CD4-positive, alpha-beta T cell treated with Interleukin-17A for 4 hours (primary cell): ENCODE measurements around the gene MRPS7.
"Not testable (repeated sequence)": the region's sequence is repeated elsewhere in the genome, so short reads cannot be mapped to it uniquely, and the experiment has no call there.

Source experiments
- DNase-seq: peaks from one replicate; pipeline ENCODE4 v3.0.0-alpha.2; 2020; ENCODE audit warnings: mixed read lengths

The MRPS7 gene

DNA sequence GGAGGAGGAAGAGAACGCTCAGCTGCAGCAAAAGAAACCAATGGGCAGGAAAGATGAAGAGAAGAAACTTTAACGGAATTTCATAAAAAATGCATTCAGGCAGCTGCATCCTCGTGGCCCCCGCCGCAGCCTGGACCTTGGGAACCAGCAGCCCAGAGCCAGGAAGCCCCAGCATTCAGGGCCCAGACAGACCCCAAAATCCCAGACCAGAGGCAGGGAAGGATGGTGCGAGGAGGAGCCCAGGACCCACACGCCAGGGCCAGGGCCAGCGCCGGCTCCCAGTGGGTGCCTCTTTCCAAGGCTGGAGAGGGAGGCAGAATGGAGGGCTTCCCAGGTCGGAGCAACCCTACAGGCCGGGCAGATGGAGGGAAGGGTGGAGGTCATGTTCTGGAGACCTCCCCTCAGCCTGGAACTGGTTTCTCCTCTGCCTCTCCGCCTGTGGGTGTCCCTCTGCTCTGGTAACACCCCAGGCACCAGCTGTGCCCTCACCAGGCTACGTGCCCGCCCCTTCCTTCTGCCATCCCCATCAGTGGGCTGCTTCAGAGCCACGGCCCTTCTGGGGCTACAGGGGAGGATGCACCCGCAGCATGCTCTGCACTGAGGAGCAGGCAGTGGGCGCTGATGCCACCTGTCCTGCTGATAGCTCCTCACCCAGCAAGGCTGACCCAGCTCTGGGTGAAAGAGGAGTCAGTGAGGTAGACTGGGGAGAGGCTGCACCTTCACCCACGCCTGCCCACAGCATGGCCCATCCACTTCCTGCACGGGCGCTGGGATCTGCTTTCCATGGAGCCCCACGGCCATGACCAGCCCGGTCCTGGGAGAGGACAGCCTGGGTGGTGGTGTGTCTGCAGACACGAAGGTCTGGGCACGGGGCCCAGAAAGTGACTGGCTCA lies 10.5 kb downstream of the MRPS7 start:
- DNase-seq: peak; percentile 7

DNA sequence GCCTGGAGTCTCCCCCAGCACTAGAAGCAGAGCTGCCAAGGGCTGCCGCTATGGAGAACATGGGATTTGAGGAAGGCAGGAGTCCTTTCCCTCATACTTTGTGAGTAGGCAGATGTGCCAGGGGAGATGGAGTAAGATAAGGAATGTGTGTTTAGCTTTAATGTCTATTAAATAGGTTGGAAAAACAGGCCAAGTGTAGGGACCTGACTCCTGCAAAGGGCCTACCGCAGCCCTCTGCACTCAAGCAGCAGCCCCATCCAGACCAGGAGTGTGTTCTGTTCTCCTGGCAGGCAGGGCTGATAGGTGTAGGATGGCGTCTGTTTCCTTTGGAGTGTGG lies 11.1 kb downstream of the MRPS7 start:
- no peak for DNase-seq

DNA sequence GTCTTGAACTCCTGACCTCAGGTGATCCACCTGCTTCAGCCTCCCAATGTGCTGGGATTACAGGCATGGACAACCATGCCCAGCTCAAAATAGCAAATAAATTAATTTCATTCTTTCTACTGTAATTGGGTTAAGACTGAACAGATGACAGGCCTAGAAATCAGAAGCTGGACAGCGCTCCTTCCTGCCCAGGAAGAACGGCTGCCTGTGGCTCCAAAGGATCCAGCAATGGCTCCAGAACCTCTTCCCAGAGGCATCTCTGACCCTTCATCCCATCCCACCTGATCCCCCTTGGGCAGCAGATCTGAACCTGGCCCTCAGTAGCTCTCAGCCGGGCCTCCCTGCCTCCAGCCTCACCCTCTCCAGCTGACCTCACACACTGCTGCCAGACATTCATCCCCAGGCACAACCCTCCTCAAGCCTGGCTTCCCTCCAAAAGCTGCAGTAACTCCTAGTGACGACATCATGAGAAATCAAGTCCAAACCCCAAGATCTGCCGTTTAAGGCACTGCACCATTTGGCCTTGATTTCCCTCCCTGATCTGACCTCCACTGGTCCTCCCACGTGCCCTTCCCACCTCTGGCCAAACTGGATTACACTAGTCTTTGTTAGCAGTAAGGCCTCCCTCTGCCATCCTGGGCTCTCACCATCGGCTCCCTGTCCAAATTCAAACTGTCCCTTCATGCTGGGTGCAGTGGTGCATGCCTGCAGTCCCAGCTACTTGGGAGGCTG lies 12.5 kb downstream of the MRPS7 start:
- DNase-seq: no peak

DNA sequence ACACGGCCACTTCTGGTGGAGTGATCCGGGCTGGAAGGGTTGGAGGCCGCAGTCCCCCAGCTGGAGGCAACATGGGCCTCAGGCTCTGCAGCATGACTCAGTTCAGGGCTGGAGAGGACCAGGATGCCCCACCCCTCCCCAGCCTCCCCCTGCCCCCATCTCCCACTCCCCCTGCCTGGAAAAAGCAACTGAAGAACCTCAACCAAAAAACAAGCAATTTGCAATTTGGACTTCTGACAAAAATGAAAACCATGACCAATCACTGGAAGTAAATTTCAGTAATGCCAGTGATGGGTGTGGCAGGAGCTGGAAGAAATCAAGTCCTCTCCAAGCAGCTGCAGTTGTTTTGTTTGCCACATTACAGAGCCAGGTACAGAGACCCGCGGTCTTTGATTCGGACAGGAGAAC lies 16.0 kb downstream of the MRPS7 start:
- no peak for DNase-seq

DNA sequence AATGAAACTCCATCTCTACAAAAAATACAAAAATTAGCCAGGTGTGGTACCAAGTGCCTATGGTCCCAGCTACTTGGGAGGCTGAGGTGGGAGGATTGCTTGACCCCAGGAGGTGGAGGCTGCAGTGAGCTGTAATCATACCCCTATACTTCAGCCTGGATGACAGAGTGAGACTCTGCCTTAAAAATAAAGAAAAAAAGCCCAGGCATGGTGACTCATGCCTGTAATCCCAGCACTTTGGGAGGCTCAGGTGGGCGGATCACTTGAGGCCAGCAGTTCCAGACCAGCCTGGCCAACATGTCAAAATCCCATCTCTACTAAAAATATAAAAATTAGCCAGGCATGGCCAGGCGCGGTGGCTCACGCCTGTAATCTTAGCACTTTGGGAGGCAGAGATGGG lies 18.5 kb downstream of the MRPS7 start:
- DNase-seq: not testable (repeated sequence)

DNA sequence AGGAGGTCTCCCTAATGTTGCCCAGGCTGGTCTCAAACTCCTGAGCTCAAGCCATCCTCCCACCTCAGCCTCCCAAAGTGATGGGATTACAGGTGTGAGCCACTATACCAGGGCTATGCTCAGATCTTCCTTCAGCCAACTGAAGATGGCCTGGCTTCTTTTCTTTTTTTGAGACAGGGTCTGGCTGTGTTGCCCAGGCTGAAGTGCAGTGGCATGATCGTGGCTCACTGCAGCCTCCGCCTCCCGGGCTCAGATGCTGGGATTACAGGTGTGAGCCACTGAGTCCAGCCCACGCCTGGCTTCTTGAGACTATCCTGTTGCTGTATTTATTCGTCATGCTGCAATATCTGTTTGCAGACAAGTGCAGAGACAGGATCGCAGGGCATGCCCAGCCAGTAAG lies 23.4 kb downstream of the MRPS7 start:
- no peak for DNase-seq

DNA sequence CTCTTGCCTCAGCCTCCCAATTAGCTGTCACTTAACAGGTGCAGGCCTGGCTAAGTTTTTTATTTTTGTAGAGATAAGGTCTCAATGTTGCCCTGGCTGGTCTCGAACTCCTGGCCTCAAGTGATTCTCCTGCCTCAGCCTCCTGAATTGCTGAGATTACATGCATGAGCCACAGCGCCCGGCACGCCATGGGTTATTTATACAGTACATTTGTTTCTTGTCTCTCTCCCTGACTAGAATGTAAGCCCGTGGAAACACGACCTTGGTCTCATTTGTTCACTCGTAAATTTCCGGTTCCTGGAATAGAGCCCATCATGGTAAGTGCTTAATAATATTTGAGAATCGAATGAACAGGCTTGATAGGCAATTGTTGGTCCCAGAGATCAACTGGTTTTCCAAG lies 25.5 kb downstream of the MRPS7 start:
- DNase-seq: no peak

DNA sequence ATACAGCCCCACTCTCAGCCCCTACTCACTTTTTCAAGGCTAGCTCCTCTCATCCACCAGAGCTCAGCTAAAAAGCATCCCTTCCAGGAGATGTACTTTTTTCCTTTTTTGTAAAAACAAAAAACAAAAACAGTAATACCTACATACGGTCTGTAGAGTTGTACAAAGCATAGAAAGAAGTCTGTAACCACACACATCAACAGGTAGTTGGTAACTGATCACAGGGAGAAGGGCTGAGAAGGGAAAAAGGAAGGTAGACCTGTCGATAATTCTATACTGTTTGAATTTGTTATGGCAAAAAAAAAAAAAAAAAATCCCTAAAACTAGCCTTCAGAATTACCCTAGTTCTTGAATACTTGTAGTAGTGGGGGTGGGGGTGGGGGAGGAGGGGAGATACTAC lies 26.7 kb downstream of the MRPS7 start:
- DNase-seq: no peak

DNA sequence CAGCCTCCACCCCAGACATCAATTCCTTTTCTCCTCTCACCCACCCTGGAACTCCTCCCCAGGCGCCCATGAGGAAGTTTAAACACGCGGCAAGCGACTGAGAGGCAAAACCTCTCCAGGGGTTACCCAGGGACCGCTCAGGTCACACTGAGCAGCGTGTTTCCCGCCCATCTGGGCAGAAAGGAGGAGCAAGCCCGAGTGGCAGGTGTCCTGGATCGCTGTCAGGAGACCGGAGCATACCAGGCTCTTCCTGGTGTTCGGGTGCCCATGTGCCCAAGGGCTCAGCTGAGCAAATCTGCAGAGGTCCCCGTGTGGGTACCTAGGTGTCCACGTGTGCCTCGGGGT lies 27.1 kb downstream of the MRPS7 start:
- DNase-seq: no peak

DNA sequence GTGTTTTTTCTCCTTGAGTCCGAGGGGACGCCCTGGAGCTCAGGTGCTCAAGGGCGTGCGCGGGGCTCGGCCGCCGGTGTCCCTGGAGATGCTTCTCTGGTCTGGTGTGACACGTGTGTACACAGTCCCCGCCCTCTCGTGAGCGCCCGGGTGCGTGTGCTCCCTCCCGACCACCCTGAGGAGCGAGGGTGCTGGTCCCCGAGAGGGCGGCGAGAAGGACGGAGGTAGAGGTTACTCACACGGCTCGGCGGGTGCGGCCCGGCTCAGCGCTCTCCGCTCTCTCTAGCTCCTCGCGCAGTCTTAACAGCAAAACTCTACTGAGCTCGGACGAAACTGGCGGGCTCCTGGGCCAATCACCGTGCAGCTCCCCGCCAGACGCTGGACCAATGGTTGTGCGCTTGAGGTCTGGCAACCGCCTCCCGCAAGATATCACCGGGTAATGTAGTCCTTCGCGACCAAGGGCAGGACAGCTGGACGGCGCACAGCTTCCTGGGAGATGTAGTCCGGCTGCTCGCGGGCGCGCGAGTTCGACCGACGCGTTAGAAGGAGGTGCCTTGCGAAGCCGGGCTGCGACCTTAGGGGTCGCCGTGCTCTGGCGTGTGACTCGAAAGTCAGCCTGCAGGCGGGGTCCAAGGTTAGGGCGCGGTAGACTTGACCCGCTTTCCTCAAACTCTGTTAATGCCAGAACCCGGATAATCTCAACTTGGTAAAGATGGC lies 27.6 kb downstream of the MRPS7 start, which contains the start of gene SLC25A19:
TSS of gene SLC25A19 (minus strand) at position 319 of the 717 bp plus-strand sequence. CDS start 2,669 bp downstream, outside the sequence.
- peak; percentile 95 for DNase-seq

DNA sequence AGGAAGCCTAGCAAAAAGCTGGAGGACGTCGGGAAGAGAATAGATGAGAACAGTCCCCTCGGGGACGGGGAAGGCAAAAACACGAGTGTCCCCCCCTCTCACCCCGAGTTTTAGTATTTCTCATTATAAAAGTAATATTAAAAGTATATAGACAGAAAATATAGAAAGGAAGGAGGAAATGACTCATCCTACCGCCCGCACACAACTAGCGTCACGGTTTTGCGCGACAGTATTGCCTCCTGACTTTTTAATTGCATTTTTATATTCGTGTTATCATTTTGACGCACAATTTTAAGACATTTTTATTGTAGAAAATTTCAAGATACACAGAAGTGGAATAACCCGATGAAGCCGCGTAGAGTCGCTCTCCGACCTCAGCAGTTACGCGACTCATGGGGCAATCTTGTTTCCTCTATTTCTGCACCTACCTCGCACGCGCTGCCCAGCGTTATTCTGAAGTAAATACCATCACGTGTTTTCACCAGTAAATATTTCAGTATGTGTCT lies 28.2 kb downstream of the MRPS7 start:
- DNase-seq: peak; percentile 77

DNA sequence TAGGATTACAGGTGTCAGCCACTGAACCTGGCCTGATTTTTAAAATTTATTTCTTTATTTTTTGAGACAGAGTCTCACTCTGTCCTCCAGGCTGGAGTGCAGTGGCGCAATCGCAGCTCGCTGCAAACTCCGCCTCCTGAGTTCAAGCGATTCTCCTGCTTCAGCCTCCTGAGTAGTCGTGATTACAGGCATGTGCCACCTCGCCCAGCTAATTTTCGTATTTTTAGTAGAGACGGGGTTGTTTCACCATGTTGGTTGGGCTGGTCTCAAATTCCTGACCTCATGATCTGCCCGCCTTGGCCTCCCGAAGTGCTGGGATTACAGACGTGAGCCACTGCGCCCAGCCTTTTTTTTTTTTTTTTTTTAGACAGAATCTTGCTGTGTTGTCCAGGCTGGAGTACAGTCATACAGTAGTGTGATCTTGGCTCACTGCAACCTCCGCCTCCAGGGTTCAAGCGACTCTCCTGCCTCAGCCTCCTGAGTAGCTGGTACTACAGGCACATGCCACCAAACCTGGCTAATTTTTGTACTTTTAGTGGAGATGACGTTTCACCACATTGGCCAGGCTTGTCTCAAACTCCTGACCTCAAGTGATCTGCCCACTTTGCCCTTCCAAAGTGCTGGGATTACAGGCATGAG lies 31.2 kb downstream of the MRPS7 start:
- DNase-seq: not testable (repeated sequence)

DNA sequence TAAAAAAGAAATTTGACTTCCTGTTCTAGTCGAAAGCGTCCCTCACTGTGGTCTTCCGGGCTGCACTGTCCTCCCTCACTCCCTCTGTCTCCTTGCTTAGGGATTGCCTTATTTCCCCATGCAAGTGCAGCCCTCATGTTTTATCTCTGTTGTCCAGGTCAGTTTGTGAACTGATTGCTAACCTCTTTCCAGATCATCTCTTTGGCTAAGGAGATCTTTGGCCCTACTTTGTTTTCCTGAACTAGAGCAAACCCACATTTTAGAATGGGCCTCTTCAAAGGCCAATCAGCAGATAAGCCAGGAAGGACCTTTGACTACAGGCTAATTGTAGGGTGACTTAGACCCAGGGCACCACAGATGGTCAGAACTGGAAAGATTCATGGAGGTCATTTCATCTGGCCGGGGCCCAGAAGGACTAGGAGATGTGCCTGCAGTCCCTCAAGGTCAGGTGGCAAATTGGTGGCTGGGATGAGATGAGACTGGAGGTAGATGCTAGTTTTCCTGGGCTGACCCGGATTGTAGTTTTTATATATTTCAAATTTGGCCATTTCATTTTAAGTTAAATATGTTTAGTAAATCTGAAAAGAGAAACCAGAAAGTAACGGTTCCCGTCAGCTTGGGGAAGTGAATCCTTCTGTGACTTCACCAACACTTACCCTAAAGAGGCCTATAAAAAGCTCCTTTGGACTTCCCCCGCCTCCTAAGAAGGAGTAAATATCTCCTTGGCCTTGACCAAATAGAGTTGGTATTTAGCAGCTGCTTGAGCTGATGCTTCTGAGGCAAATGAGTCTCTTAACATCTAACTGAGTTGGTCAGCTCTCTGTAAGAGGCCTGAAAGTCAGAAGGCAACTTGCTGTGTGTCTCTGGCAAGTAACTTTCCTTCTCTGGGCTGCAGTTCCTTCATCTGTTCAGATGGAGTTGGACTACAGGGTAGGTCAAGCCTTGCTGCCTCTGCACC lies 33.8 kb downstream of the MRPS7 start:
- DNase-seq: no peak

DNA sequence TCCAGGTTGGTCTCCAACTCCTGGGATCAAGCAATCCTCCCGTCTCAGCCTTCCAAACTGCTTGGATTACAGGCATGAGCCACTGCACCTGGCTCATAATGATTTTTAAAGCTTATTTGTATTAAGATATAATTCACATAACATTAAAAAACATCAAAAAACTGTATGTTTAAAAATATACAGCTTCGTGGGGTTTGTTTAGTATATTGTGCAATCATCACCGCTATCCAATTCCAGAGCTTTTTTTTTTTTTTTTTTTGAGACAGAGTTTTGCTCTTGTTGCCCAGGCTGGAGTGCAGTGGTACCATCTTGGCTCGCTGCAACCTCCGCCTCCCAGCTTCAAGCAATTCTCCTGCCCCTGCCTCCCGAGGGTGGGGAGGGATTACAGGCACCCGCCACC lies 38.6 kb downstream of the MRPS7 start:
- DNase-seq: no peak

DNA sequence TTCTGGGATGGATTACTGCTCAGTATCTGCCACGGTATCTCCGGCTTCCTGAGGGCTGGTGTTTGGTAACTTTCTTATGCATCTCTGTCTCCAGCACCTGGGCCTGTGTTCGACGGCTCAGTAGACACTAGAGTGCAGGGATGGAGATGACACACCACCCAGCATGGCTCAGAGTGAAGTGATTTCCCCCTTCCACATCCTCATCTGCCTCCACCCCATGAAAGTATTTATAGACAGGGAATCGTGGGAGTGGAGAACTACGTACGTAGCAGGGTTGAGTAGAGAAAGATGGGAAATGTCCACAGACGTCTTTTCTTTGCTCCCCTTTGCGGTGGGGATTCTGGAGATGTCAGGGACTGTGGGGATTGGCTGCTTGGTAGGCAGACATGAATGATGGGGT lies 39.4 kb downstream of the MRPS7 start:
- no peak for DNase-seq

DNA sequence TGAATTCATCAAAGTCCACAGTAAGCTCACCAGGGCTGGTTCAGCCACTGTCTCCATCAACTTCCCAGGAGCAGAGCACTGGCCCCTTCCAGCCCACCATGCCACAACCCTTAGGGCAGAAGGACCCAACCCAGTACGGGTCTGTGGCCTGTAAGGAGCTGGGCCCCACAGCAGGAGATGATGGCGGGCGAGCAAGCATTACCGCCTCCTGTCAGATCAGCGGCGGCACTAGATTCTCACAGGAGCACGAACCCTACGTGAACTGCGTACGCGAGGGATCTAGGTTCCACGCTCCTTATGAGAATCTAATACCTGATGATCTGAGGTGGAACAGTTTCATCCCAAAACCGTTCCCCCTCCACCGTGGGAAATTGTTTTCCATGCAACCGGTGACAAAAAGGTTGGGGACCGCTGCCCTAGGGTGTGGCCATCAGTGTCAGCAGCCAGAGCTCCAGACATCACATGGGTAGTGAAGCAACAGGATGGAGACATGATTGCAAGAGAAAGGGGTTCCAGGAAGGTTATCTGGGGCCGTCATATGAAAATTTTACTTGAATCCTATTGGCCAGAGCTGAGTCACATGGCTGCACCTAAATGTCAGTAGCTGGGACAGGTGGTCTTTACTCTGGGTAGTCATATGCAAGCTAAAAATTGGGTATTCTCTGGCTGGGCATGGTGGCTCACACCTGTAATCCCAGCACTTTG lies 40.0 kb downstream of the MRPS7 start:
- no peak for DNase-seq

DNA sequence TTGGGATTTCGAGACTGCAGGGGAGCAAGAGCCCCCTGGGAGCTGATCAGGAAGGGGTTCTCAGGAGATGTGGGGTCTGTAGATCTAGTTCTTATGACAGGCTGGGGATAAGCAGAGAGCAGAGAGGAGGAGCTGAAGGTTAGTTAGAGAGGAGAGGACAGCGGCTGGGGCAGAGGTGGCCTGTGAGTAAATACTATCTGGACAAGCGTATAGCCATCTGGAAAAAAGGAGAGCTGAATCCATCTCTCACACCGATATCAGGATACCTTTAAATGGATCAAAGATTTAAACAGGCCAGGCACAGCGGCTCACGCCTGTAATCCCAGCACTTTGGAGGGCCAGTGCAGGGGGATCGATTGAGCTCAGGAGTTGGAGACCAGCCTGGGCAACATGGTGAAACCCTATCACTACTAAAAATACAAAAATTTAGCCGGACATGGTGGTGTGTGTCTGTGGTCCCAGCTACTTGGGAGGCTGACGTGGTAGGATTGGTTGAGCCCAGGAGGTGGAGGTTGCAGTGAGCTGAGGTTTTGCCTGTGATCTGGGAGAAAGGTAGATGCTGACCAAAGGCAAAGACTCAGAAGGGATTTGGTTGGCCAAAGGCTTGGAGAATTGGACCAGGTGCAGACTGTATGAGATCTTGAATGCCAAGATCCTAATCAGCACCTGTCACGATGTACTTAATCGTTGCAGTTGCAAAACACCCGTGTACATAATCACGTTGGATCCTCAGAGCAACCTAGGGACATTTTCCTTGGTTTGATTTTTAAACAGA lies 46.5 kb downstream of the MRPS7 start:
- DNase-seq: no peak

DNA sequence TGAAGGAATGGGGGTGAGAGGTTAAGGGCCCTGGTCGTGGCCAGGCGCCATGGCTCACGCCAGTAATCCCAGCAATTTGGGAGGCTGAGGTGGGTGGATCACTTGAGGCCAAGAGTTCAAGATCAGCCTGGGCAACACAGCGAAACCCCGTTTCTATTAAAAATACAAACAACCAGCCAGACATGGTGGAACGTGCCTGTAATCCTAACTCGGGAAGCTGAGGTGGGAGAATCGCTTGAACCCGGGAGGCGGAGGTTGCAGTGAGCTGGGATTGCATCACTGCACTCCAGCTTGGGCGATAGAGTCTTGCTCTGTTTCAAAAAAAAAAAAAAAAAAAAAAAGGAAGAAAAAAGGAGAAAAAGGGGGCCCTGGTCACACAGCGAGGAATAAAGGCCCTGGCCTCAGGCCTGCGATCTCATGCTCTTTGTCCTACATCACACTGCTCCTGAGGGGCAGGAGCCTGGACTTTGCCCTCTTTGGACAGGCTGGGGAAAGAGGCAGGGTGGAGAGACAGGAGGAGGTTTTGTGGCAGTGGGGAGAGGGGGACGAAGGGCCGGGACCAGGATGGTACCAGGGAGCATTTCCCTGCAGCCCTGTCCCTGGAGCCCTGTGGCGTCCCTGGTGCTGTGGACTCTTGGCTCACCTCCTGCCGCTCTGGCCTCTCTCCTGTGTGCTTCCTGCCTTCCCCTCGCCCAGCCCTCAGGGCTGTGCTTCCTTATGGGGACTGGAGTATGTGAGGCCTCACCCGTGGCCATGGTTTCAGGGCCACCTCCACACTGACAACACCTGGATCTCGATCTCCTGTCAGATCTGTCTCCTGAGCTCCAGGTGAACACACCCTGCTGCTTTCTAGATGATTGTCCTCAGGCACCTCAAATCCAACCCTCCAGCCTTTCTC lies 47.3 kb downstream of the MRPS7 start:
- DNase-seq: no peak

DNA sequence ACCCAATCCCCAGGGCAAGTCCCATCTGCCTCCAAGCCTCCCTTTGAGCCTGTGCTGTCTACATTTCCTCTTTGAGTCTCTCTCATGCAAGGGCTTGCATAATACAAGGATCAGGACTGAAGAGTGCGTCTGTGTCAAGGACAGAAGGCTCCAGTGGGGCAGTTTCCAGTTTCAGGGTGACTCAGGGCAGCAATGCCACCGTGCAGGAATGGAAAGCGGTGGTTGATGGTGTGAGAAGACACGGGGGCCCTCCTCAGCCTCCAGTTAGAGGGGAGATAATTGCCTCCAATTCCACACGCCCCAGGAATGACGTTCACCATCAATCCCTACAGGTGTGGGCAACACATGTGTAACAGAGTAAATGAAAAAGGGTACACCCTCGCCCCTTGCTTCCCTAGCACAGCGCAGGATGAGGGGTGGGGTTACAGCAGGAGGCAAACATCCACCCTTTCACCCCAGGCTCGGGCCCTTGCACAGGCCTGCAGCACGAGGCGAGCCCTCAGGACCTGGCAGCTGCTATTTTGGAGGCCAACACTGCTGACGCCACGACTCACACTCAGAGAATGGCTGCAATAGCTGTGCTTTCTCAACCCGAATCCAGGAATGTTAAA lies 52.4 kb downstream of the MRPS7 start:
- no peak for DNase-seq
